ENCODE results near the gene MACF1.
"Not testable (repeated sequence)": the region's sequence is repeated elsewhere in the genome, so short reads cannot be mapped to it uniquely, and the experiment has no call there.

The MACF1 gene

DNA sequence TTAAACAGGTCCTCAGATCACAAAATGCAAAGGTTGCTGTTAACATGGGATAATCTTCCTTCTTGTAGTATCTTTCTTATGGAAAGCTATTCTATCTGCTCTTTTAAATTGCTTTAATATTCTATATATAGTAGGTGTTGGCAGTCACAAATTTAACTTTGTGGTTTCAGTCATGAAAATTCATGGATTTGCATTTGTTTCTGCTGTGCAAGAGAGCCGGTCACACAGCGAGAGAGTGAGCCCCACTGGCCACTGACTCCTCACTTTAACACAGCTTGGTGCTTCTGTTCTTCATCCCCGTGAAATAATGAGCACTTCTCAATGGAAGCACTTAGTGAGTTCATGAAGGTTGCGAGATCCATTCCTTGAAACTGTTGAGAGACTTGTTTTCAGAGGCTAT is 268.8 kb downstream of the MACF1 start:
- no peak for DNase-seq

DNA sequence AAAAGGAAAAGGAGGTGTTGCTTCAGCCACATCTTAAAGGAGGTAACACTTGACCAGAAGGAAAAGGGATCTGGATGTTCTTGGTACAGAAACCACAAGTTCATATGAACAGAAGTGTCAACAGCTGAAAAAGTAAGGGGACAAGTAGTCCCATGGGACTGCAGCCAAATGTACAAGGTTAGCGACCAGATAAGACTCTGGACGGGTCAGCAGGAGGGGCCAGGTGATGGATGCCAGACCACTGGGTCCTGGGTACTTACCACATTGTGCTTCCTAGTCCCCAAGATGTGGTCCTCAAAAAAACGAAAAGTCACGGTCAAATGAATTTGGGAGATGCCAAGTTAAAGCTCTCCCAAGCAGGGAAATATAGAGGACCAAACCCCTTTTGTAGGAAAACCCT is 270.3 kb downstream of the MACF1 start:
- DNase-seq, result no peak

DNA sequence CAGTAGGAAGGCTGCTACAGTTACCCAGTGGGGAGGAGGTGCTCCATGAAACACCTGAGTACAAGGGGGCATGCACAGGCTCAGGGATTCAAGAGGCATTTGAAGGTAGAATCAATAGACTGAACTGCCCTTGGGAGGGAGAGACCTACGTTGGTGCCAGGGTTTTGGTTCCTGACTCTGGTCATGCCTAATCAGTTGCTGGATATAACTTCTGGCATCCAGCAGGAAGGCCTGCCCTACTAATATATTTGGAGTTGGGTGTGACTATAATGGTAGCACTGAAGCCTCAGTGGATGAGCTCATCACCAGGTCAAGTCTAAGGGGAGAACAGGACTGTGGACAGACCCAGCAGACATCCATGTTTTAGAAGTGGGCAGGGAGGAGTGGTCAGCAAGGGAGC is 271.1 kb downstream of the MACF1 start:
- not testable (repeated sequence) for DNase-seq

DNA sequence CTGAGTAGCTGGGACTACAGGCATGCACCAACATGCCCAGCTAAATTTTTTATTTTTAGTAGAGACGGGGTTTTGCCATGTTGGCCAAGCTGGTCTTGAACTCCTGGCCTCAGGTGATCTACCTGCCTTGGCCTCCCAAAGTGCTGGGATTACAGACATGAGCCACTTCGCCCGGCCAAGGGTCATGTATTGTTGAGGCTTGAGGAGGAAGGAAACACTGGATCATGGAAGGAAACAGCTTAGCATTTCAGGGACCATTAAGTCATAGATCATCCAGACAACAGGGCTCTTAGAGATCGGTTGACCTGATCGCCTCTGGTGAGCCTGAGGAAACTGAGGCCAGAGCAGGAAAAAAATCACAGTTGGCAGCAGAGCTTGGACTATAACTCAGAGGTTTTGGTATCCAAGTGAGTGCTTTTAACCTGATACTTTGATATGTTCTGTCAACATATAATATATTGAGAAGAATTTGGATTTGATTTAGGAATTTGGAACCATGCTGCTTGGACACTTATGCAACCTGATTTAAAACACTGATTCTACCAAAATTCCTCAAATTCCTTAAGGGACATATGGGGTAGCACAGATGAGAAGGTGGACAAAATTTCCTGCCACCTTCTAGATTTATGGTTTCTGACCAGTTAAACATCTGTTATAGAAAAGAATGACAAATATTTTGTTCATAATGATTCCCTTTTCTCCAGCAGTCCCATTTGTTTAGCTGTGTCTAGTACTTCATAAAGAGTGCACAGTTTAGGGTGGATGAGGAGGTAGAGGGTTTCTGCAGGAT is 273.8 kb downstream of the MACF1 start:
- DNase-seq, result no peak

DNA sequence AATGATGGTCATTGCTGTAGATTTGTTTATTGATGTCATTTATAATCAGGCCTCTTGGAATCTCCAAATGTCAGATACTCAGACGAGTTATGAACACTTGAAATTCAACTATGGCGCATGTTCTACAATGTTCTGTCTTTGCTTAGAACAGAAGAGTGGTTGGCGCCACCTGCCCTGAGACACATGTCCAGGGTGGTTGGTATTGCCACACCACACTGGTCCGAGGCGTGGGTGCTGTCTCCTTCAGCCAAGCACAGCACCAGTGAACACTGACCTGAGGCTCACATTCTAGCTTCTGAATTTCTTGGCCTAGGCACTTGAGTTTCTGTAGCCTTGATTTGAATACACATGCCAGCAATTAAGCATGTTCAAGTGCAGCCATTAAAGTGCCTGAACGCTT is 276.8 kb downstream of the MACF1 start:
- DNase-seq, result no peak

DNA sequence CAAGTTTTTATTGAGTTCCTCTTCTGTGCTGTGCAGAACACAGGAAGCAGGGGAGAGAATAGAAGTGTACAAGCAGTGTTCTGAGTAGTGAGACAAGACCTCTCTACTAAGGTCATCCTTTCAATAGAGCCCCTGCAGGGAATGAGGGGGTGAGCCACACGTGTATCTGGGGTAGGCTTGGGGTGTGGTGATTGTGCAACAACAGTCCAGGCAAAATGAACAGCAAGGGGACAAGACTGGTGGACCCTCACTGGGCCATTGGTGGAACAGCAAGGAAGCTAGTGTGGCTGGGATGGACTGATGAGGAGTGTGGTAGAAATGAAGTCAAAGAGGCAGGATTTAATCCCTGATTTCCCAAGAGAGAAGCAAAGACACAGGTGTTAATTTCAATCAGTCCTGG is 278.8 kb downstream of the MACF1 start:
- DNase-seq, result no peak

DNA sequence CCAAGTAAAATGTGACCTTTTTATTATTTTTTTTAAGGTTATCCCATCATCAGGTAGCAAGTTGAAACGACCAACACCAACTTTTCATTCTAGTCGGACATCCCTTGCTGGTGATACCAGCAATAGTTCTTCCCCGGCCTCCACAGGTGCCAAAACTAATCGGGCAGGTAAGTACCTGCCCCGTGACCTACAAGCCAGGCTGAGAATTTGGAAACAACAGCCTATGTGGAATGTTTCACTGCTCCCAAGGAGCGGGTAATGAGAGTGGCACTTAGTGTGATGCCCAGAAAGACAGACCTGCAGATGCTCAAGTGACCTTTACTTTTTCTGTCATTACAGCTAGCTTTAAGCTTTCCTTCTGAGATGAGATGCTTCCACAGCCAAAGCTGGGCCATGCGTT is 280.1 kb downstream of the MACF1 start:
- no peak for DNase-seq

DNA sequence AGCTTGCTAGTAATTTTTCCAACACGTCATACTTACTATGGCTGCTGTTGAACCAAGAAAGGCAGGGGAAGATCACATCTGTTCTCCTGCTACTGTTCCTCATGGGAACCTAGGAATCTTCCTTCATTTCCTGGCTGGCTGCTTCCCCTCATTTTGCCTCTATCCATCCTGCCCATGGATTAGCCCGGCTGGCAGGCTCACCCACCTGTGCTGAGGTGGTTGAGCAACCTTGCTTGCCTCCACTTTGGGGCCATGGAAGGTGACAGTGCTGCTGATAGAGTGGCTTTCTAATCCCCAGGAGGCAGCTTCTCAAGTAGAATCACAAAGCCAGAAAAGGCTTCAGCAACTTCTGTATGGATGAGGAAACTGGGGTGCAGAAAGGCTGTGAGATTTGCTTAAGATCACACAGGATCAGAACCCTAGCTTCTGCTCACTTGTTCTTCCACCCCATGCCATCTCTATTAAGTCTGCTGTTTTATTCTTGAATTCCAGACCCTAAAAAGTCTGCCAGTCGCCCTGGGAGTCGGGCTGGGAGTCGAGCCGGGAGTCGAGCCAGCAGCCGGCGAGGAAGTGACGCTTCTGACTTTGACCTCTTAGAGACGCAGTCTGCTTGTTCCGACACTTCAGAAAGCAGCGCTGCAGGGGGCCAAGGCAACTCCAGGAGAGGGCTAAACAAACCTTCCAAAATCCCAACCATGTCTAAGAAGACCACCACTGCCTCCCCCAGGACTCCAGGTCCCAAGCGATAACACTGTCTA is 280.7 kb downstream of the MACF1 start:
- DNase-seq, result no peak

DNA sequence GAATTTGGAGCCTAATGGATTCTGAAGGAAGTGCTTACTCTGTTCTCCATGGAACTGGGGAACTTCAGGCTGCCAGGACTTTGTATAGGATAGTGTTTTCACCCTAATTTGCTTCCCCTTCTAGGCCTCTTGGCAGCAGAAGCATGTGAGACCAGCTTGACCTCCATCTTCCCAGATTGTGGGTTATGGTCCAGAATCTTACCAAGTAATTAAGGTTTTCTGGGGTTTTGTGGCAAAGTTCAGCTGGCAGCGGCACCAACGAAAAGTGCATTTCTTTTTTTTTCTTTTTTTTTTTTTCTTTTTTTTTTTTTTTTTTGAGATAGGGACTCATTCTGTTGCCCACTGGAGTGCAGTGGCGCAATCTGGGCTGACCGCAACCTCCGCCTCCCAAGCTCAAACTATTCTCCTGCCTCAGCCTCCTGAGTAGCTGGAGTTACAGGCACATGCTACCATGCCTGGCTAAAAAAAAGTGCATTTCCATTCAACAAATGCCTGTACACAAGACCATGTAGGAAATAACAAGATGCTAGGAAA is 283.6 kb downstream of the MACF1 start:
- no peak for DNase-seq

DNA sequence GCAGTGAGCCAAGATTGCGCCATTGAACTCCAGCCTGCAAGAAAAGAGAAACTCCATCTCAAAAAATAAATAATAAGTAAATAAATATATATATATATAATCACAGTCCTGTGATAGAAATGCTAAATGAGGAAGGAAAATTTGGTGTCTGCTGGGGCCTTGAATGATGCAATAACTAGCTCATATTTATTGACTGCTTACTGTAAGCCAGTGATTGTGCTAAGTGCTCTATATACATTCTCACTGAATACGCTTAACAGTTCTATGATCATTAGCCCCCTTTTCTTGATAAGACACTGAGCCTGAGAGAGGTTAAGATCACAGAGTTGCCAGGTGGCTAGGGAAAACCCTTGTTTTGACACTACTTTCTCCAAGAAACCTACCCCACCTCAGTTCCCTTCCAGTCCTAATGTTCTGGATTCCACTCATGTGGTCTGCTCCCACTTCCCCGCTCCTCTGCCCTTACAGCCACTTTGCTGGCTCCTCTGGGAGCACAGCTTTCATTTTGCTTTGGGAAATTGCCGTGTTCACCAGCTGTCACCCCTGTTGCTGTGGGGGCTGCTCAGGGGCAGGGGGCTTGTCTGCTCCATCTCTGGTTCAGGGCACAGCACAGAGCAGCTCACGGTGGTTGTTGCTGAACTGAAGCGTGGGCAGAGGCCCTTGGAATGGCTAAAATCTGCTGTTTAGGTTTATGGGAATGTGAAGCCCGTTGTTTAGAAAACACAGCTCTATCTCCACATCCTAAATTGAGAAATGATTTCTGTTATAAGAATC is 284.5 kb downstream of the MACF1 start:
- no peak for DNase-seq

DNA sequence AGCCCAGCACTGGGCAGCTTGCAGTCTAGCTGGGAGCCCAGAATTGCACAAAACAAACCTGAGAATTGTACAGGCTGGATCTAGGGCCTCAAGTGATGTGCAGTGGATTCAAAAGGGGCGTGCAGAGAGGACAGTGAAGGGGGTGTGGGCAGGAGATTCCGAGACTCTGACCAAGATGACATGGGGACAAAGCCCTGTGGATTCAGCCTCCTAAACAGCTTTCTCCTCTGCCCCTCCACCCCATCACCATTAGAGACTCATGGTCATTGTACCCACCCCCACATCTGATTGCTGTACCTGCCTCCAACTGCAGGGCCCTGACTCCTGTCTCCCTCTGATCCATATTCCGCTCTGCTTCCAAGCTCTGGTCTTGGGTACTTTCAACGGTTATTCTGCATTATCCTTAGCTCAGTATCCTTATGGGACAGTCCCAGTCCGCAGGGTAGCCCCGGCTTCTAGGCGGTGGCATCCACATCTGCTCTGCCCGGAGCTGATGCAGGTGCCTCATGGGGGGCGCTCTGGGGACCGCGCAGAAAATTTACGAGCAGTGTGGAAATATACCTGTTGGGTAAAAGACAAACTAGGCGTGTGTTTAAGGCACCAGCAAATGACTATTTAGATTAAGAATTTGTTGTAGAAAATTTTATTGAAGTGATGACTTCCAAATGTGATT is 285.2 kb downstream of the MACF1 start:
- DNase-seq, result no peak

DNA sequence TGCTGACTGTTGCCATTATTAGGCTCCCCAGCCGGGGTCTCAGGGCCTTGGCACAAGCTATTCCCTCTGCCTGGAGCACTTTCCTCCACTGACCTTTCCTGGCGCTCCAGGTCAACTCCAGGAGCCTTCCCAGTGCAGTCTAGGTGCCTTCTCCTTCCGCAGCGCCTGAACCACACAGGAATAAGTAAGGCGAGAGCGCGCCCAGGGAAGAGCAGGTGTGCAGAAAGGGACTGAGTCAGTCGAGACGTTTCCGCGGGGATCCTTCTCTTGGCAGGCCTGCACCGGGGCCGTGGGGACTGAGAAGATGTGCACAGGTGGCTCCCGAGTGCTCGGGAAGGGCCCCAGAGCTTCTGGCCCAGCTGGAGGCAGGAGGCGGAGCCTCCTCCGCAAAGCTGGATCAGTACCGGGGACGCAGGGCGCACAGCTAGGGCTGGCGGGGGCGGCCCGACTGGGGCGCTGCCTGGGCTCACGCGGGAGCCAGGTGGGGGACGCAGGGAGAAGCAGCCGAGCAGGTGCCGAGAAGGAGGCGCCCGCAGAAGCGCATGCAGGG is 286.2 kb downstream of the MACF1 start:
- no peak for DNase-seq

DNA sequence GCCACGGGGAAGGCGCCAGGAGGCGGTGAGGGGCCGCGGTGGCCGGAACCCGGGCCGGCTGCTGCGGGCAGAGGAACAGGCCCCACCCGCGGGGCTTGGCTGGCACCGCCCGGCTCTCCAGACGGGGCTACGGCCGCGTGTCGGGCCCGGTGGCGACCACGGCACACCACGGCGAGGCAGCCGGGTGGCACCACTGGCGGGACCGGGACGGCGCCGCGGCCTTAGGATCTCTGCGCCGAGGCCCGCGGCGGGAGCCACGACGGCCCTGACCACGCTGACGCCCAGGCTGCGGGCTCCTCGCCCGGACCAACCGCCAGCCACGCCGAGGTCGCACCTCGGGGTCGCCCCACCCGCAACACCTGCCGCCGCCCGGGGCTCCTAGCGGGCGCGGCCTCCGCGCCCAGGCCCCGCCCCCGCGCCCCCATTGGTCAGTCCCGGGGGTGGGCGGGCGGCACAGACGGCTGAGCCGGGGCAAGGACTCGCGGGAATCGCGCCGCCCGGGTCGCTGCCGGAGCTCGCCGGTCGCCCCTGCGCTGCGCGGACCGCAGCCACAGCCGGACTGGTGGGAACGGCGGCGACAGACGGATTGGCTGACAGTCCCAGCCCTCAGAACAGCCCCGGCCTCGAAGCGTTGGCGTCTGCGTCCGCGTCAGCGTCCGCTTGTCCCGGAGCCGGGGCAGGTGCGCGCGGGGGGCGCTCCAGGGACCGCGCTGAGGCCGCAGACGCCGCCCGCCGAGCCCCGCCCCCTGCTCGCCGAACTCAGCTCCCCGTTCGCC is 286.8 kb downstream of the MACF1 start, which contains the start of gene BMP8A:
Gene BMP8A, plus strand, starts transcription at position 491 of the 776 bp plus-strand sequence. CDS start 356 bp downstream, outside the sequence.
- peak; percentile 57 to 73 (median 70) for DNase-seq

DNA sequence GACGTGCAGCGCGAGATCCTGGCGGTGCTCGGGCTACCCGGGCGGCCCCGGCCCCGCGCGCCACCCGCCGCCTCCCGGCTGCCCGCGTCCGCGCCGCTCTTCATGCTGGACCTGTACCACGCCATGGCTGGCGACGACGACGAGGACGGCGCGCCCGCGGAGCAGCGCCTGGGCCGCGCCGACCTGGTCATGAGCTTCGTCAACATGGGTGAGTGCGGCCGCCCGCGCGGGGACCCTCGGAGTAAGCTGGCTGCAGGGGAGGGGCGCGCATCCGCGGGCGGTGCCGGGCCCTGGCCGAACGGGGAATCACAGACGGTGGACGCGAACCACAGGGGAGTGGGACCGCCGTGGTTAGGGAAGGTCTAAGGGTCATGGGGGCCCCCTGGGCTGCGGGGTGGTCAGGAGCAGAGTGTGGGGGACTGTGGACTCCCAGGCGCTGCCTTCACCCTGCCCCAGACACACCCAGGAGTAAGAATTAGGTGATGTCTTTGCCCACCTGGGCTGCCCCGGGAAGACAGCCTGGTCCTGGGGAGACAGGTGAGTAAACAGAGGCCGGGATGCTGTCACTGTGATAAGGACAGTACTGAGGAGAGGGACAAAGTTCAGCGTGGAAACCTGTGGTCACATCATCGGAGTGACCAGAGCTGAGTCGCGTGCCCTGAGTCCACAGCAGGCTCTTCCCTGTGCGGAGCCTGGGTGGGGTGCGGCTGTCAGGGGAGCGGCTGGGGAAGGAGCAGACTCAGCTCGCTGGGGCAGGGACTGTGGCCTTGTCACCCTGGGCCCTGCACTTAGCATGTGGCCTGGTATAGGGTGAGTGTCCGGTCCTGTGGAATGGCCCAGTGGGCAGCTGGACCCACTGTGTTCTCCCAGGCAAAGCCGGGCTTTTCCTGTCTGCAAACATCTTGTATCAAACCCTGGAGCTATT is 287.9 kb downstream of the MACF1 start:
- DNase-seq, result not testable (repeated sequence)

DNA sequence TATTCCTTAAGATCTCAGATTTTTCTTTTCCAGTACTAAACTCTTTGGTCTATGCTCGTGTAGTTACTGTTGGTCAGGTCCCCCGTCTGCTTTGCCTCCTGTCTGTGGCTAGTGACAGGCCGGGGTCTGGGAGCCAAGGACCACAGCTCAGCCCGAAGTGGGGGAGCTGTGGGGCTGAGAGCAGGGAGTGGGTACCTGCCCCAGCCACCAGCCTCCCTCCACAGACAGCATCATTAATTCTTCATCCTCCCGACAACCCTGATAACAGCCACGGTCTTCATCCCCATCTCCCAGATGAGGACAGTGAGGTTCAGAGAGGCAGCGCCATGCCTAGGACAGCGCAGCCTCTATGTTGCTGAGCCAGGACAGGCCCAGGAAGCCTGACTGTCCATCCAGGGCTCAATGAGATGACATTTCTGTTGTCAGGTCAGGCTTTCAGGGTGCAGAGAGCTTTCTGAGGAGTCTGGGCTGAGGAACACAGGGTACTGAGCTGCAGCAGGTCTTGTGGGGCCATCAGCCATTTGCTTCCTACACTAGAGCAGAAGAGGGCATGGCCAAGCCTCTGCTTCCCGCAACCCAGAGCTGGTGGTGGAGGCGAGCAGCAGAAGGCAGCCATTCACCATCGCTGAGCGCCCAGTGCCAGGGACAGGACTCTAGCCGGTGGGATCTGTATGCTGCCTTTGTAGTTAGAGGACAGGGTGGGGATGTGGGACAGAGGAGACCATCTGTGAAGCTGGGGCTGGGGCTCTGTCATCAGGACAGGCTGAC is 288.7 kb downstream of the MACF1 start:
- DNase-seq, result not testable (repeated sequence)

DNA sequence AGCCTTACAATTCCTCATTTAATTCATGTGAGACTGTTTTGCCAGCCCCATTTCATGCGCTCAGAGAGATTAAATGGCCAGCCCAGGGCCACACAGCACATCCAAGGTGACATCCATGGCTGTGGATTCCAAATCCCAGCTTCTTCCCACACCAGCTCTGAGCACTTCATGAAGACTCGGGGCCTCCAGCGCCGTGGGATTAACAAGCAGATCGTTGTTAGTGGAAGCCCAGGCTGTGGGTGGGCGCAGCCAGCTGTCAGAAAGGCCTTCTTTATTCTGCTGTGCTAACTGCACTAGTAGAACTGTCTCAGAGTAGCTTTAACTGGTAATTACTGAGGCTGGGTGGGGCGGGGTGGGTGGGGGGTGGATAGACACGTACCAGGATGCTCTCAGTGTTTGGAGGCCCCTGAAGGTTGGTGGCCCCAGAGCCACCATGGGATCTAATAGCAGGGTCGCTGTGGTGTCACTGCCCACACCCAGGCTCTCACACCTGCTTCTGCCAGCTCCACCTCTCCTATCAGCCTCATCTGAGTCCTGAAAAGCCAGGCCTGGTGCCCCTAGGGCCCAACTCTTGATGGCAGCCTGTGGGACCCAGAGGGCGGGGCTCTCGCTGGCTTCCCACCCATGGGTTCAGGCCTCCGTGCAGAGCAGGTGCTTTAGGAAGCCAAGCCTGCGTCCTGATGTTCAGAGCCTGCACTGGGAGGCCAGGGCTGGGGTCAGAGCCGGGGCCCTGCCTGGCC is 290.3 kb downstream of the MACF1 start:
- no peak for DNase-seq

DNA sequence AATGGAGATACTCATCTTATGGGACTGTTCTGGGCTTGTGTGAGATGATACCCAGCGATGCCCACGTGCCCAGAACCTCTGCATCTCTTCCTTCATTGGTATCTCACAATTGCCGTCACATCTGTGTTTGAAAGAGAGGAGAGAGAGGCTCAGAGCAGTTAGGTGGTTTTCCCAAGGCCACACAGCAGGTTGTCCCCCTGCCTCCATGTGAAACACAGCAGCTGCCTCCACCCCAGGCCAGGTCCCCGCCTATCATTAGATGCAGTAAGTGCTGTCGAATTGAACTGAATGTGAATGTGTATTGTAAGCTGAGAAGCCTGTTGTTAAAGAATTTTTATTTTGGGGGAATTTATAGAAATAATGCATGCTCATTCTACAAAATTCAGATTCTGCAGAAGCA is 292.0 kb downstream of the MACF1 start:
- not testable (repeated sequence) for DNase-seq

DNA sequence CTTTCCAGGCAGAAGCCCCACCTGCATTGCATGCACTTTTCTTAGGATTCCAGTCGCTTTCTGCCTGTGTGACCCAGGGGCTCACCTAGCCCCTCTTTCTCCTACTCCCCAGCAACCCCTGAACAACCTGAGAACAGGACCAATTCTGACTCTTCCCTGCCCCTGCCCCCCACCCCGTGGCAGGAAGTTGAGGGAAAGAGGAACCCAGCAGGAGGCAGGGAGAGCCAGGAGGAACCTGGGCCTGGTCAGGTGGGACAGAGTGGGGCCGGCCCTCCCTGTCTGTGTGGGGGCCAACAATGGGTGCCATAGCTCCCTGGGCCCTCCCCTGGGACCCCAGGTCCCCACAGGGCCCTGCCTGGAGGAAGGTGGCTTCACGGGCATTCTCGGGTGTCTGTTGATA is 293.1 kb downstream of the MACF1 start:
- no peak for DNase-seq
